GM21717 (cell line): ENCODE results near the gene FAM156B.
"Not testable (repeated sequence)": the region's sequence is repeated elsewhere in the genome, so short reads cannot be mapped to it uniquely, and the experiment has no call there.

Experiments
- ATAC-seq: cut with Tn5 transposase; IDR thresholded peaks from one replicate; pipeline ENCODE4 v1.9.1; 2021; ENCODE audit warnings: mild to moderate bottlenecking, moderate library complexity; ENCODE audit not compliant: unreplicated experiment

Gene FAM156B

DNA sequence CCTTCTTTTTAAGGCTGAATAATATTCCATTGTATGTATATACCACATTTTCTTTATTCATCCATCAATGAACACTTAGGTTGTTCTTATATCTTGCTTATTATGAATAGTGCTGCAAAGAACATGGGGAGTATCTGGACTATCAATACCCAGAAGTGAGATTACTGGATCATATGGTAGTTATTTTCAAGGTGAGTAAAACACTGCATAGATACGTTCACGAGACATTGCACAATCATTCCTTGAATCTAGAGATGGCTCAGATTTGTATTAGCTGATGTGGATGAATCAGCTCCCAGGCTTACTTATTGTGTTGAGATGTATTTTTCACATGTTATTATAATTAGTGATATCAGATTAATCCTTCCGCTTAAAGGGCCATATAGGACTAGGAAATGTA lies 17.6 kb downstream of the FAM156B start:
- not testable (repeated sequence) for ATAC-seq

DNA sequence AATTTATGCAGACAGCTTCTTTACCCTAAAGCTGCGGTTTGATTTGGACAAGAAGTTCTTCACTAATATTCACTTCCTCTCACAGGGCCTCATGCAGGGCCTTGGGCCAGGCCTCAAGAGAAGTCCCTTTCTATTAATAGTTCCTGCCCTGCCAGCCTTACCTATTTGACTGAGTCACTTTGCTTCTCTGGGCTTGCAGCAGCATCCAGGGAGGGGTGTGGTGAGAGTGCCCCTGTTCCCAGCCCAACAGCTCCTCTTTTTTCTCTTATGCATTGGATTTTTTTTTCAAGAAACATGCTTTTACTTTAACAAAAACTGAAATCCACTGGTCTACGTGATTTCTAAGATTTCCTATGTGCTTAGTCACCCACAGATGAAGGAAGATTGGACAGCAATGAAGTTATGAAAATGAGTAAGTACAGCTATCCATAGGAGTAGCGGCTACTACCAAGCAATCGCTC lies 26.7 kb downstream of the FAM156B start:
- ATAC-seq: peak; percentile 49

DNA sequence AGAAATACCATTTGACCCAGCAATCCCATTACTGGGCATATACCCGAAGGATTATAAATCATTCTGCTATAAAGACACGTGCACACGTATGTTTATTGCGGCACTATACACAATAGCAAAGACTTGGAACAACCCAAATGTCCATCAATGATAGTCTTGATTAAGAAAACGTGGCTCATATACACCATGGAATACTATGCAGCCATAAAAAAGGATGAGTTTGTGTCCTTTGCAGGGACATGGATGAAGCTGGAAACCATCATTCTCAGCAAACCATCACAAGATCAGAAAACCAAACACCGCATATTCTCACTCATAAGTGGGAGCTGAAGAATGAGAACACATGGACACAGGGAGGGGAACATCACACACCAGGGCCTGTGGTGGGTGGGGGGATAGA lies 33.1 kb downstream of the FAM156B start:
- ATAC-seq: not testable (repeated sequence)

DNA sequence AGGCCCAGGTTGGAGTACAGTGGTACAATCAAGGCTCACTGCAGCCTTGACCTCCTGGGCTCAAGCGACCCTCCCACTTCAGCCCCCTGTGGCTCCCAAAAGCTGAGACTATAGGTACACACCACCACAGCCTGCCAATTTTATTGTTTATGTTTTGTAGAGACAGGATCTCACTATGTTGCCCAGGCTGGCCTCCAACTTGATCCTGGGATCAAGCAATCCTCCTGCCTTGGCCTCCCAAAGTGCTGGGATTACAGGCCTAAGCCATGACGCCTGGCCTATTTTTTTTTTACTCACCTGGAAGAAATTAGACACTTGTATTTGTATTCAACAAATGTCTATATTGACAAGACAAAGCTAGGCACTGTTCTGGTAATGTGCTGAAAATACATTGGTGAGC lies 36.1 kb downstream of the FAM156B start:
- ATAC-seq: no peak

DNA sequence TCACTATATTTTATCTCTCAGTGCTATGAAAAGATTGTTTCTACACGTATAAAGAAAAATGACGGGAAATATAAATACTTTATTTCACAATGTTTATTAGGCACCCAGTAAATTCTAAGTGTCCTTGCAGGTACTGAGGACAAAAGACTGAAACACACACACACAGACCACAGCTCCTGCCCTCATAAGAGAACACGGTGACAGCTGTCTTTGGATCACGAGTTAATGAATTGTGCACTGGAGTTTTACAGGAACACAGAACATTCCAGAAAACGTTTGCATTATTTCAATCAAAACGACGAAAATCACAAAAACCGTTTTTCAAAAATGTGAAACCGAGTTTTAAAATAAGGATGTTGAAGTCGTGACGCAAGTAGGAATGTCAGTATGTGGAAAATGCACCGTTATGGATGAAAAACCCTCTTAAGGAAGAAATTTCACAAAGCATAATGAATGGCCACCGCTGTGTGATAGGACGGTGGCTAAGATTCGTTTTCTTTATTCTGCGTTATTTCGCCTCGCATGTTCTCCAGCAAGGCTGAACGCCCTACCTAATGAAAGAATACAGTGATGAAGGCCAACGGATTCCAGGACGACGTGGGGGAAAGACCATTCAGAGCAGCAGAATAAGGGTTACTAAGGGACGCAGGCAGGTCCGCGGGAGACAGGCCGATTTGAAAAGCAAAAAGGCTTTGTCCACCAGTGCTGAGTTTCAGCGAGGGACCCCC lies 37.0 kb downstream of the FAM156B start:
- ATAC-seq: no peak

DNA sequence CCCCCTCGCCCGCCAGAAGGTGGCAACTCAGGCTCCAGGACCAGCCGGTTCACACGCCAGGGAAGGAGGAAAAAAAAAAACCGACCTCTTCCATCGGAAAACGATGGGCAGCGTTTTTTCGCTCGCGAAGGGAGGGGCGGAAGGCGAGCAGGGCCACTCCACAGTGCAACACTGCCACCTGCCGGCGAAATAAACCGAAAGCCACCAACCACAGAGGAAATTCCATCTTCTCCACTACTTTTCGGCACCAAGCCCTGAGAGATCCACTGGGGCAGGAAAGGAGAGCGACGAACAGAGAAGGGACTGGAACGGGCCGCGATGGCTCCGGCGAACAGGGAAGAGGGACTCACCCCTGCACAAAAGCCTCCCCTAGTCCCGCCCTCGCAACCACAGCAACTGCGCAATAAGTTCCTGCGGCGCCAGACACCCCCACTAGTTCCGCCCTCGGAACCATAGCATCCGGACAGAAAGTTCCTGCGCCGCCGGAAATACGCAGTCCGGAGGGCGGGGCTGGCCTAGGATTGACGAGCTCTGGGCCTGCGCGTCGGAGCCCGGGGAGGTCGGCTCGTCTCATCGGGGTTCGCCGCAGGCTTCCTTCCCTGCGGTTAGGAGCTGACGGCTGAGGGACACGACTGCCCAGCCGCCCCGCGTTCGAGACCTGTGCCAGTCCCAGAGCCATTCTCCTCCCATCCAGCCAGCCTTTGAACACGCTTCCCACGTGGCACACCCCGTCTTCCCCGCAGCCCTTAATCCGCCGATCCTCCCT lies 37.8 kb downstream of the FAM156B start:
- ATAC-seq: peak; percentile 93

DNA sequence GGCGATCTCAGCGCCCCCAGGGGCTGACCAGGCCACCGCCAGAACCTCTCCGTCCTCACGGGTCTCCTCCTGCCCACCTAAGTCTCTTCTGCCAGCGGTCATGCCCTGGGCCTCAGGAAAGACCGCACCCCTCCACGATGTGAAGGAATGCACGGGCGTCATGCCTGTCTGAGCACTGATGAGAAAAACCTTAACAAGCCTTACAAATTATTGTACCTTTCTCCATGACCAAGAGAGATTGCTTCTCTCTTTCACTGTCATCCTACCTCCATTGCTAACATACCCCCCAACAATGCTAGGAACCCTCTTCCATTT lies 38.3 kb downstream of the FAM156B start:
- not testable (repeated sequence) for ATAC-seq

DNA sequence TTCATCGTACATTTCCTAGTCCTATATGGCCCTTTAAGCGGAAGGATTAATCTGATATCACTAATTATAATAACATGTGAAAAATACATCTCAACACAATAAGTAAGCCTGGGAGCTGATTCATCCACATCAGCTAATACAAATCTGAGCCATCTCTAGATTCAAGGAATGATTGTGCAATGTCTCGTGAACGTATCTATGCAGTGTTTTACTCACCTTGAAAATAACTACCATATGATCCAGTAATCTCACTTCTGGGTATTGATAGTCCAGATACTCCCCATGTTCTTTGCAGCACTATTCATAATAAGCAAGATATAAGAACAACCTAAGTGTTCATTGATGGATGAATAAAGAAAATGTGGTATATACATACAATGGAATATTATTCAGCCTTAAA lies 43.6 kb downstream of the FAM156B start:
- not testable (repeated sequence) for ATAC-seq

DNA sequence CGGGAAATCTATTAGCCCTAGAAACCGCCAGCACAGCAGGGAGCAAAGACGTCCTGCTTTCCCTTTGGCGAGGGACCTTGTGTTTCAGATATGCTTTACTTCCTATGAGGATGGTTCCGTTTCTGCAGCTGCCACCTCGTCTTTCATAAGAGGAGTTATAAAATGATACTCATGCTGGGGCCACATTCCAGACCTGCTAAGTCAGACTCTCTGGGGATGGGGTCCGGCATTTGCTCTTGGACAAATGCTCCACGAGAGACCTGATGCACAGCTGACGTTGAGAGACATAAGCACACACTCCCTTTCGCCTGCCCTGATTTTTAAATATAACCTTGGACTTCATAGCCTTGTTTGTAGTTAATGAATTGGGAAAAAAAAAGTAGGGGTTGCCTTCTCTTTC lies 44.6 kb downstream of the FAM156B start:
- ATAC-seq: not testable (repeated sequence)

DNA sequence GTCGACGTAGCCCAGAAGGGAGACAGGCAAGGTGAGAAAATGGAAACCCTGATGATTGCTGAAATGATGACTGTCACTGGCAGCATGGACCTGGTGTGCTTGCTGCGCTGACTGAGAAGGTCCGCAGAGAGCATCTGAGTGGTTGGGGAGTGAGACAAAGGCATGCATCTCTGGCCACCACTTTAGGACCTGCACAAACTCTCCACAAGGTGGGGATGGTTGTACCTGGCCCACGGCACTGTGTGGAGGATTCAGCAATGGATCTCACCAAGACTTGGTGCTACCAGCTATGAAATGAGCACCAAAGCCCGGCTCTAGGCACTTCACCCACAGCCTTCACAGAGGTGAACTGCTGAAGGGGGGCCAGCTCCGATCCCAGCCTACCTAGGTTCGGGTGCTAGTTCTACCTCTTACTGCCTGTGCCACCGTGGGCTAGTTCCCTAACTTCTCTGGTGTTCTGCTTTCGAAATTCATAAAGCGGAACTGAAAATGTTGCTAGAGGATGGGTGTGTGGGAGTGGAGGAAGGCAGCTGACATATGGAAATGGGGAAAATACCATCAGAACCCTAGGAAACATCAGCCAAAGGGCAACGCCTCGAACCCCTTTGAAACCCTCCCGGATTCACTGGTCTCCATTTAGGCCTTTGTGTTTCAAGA lies 48.8 kb downstream of the FAM156B start:
- not testable (repeated sequence) for ATAC-seq

DNA sequence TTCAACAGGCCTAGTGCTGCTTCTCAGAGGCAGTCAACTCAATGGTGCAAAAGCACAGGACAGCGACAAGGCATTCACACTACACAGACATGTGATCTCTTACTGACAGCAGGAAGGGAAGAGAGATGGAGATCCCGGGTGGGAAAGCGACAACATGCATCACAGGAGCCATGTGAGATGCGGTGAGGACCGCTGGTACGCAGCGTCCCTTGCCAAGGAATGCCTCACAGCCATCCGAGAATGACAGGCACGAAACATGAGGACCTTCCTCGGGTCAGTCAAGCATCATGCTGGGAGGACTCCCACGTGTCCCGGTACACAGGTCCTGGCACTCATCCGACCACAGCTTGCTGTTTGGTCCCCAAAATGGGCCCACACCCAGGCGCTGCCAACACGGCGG lies 50.4 kb downstream of the FAM156B start:
- not testable (repeated sequence) for ATAC-seq

DNA sequence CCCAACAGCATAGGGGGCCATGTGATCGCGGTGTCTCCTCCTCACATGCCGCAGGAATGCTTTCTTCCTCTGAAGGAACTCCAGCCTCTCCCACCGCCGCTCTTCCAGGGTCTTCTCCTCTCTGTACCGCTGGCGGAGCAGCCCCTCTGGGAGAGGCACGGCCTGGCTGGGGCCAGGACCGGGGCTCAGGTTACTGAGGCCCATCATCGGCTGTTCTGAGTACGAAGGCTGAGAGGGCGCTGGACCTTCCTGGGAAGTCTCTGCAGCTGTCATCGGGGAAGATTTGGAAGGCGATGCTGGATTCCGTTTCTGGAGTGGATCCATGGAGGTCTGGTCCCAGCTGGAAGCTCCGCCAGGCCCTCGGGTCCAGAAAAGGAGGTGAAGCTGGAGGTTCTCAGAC lies 51.1 kb downstream of the FAM156B start:
- ATAC-seq: not testable (repeated sequence)

DNA sequence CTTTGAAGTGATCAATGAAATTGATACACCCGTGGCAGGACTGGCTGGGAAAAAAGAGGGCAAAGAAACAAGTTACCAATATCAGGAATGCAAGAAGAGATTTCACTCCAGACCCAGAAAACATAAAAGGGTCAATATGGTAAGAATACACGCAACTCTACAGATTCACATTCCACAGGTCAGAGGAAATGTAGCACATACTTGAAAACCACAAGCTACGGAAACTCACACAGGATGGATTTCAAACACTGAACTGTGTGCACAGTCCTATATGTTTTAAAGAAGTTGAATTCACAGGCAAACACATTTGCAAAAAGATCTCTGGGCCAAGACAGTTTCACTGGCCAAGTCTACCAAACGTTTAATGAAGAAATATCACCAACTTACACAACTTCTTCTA lies 52.2 kb downstream of the FAM156B start:
- not testable (repeated sequence) for ATAC-seq

DNA sequence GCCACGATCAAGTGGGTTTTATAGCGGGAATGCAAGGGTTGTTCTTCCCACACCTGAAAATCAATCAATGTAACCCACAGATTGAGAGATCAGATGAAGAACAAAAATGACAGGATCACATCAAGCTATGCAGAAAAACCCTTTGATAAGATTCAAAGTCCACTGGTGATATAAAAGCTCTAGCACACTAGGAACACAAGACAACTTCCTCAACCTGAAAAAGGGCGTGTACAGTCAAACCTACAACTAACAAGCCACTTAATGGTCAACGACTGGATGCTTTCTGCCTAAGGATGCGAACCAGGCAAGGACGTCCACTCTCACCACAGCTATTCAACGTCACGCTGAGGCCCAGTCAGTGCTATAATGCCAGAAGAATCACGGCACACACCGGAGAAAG lies 52.8 kb downstream of the FAM156B start:
- not testable (repeated sequence) for ATAC-seq
